Cardiac septum (tissue), 1 donor: ENCODE measurements around the gene PDGFB. TPM values are rescaled to one million over a fixed set of nuclear protein-coding genes. Genes with fewer than 3 reads are reported as not detected.

Experiments
- DNase-seq: peaks from one replicate; pipeline ENCODE4 v3.0.0-alpha.2; 2020; ENCODE audit warnings: low spot score
- intact Hi-C: fragments of 100-400 bp; cut with DNase I; formaldehyde crosslinking; loops from one replicate; pipeline ENCODE4 v1.14.0; 2022
- total RNA-seq: library from RNA; stranded (reverse); fragmentation: NEBNext Ultra II Directional; extraction: Animal tissue kit (Norgen Biotek cat#: 25700); gene quantifications from one replicate; pipeline ENCODE4 v1.2.1, GENCODE V29; 2021
- donor health status: DM: no; HTN: no; CAD: no.

Gene PDGFB
- total RNA-seq, 1 donor from 2014 or later: 21.2 TPM

DNA sequence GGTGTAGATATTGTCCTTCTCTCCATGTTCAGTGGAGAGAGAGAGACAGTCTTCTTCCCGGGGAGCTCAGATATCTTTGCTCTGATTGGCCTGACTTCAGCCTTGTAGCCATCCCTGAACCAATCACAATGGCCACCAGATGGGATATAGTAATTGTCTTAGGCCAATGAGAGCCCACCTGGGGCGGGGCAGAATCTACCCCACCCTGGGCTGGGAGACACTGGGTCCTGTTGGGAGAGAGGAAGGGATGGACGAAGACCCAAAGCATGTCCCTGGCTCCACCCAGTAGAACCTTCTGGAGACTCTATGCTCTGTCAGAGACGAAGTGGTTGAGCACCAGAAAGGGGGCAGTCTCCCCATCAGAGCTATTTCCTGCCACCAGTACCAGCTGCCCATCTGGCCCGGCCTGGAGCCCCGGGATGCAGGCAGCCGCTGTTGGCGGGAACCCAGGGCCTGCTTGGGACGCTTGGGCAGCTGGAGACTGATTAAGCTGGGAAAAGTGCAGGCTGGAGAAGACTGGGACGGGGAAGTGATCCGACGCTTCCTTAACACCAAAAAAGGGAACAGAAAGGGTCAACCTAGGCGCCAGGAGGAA lies 60.7 kb downstream of the PDGFB start:
- intact Hi-C loops: no loop called here
- DNase-seq: no peak

DNA sequence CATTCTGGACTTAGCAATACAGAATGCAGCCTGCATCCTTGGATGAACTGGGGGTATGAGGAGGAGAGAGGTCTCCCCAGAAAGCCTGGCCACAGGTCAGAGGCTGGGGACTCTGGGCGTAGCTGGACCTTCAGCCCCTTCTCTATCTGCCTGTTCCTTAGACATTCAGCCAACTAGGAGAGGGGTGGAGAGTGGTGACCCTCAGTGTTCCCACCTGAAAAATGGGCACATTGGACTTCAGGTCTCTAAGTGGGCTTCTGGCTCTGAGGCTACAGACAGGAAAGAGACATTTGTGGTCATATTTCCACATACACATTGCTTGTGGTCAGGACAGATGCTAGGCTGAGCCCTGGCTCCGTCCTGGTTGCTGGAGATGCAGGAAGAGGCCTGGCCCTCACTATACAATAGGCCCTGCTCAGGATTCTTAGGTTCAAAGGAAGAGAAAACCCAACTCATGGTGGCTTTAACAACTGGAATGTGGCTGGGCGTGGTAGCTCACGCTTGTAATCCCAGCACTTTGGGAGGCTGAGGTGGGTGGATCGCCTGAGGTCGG lies 62.2 kb downstream of the PDGFB start:
- peak; percentile 15 for DNase-seq
- intact Hi-C loops: no loop called here

DNA sequence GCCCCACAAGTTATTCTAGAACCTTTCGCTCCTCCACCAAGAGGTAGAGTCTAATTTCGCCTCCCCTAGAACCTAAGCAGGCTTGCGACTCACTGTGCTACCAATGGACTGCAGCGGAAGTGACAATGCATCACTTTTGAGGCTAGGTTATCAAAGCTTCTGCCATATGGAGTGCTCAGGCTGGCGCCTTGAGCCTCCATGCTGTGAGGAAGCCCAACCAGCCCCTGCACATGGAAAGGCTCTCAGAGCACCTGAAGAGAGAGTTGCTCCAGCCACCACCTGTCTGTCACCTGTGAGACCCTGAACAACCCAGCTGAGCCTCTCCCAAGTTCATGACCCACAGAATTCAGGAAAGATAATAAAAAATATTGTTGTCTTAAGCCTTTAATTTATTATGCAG lies 63.0 kb downstream of the PDGFB start:
- peak; percentile 54 for DNase-seq
- intact Hi-C loops: no loop called here

DNA sequence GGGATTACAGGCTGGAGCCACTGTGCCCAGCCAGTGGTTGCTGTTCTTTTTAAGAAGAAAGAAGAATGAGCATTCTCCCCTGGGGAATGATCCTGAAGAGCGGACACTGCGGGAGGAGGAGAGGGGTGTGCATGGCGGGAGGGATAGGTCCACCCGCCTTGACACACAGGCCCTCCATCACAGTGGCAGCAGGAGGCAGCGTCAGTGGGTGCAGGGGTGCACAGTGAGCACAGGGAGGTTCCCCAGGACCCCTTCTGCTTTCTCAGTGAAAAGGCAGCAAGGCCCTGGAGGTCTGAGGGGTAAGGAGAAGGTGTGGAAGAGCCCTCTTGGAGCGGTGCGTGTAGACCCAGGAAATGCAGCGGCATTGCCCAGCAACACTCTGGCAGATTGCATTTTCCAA lies 63.4 kb downstream of the PDGFB start:
- peak; percentile 58 for DNase-seq
- intact Hi-C loops: no loop called here

DNA sequence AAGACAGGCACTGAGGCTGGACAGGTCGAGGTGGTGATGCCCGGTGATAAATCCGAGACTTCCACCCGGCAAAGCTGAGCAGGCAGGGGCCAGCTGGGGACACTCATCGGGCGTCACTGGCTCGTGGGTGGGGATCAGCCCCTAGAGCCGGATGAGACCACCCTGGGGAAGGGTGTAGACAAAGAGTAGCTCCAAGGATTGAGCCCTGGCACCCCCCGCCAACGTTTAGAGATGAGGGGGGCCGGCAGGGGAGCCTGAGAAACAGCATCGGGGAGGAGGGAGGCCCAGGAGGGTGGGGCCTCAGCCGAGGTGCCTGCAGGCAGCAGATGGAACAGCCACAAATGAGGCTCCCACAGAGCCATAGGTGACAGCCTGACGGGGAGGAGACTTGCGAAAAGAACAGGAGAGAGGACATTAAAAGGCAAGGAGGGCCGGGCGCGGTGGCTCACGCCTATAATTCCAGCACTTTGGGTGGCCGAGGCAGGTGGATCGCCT lies 64.9 kb downstream of the PDGFB start:
- intact Hi-C loops: no loop called here
- DNase-seq: peak; percentile 64

DNA sequence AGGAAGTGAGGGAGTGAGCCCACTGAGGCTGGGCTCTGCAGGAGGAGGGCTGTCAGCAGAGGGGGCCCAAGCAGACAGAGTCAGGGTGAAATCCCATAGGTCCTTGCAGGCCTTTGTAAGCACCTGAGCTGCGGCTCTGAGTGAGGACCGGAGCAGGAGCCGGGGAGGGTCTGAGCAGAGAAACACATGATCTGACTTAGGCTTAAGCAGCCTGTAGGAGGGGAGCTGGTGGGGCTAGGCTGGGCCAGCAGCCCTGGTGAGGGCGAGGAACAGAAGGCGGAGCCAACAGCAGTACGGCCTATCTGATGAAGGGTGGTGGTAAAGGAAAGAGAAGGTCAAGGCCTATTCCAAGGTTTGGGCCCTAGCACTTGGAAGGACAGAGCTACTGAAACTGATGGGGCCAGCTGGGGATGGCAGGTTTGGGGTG lies 65.4 kb downstream of the PDGFB start:
- DNase-seq: peak; percentile 67
- intact Hi-C loops: no loop called here

DNA sequence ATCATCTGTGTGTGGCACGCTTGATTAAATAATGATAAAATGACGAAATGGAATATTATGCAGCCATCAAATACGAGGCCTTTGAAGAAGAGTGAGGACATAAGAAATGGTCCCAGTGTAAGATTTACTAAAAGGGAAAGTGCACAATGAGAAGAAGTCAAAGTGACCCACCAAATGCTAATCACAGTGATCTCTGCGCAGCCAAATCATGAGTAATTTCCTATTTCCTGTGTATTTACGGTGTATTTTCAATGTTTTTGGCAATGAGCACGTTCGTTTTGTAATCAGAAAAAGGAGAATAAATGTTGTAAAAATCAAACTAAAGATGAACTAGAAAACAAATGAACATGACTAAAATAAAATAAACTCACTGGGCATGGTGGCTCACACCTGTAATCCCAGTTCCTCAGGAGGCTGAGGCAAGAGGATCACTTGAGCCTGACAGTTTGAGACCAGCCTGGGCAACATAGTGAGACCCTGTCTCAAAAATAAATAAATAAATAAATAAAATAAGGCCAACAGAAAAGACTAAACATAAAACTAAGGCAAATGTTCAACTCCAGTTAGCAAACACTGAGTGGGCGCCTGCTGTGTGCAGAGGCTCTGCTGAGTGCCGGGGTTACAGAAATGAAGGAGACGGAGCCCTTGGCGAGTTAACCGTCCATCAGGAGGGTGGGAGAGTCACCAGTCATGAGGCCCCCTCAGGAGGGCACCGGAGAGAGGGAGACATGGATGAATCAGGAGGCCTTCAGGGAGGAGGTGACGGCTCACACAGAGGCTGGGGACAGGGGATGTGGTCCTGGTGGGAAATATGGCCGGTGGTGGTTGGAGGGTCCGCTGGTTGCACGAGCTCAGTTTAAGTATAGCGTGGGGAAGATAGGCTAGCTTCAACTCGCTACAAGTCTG lies 66.3 kb downstream of the PDGFB start:
- intact Hi-C loops: no loop called here
- peak; percentile 64 for DNase-seq

DNA sequence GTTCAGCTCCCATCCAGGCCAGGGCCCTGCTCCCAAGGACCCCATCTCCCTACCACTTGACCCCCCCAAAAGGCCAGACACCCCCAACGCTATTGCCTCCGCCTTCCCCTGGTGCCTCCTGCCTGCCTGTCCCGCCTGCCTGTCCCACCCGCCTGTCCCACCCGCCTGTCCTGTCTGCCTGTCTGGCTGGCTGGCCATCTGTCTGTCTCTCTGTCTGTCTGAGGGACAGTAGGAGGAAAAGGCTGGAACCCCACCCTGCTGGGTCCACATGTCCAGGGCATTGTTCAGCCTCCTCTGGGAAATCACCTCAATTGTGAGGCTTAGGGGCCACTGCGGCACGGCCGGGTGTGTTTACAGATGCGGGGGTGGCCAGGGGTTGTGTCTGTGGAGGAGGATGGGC lies 67.0 kb downstream of the PDGFB start:
- intact Hi-C loops: loop anchor here (2.0 kb wide), 1 partner anchor 57 kb away; no protein-coding TSS in a partner anchor
- peak; percentile 87 for DNase-seq

DNA sequence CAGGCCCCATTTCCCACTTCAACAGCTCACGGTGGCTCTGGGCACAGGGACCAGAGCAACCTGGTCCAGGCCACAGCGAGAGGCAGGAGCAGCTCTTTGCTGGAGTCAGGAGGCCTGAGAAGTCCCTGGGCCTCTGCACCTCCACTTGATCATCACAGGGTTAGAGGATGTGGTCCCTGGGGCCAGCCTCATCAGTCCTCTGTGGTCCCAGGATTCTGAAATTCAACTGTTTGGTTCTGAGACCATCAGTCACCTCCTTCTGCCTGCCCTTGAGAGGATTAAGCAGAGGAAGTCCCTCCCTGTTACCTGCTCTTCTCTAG lies 67.4 kb downstream of the PDGFB start:
- no peak for DNase-seq
- intact Hi-C loops: loop anchor here (2.0 kb wide), 1 partner anchor 57 kb away; no protein-coding TSS in a partner anchor

DNA sequence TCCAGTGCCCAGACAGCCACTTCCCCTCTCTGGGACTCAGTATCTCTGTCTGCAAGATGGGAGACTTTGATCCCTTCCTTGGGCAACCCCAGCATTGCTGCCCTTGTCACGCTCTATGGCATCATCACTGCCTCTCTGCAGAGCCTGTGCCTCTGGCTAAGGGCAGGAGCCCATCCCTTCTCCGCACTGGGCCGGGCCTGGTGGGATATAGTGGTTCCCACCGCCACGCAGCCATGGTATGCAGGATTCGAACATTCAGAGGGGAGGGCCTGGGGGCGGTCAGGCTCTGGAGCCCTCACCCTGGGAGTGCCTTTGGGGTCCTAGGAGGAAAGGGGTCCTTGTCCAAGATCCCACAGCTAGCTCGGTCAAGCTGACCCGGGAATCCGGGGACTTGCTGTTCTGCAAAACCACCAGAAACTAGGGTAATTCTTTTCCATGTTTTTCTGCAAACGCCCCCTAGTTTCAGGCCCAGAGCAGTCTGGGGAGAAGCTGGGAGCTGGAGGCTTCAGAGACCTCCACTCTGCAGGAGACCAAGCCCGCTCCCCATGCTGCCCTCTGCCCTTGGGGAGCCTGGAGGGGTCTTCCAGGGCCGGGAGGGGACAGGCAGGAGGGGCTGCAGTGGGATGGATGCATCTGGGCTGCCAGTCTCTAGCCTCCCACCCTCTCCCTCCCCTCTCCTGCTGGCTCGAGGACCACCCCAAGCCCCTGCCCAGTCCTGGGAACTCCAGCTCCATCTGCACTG lies 67.9 kb downstream of the PDGFB start:
- intact Hi-C loops: loop anchor here (2.0 kb wide), 1 partner anchor 58 kb away; no protein-coding TSS in a partner anchor
- DNase-seq: peak; percentile 69

DNA sequence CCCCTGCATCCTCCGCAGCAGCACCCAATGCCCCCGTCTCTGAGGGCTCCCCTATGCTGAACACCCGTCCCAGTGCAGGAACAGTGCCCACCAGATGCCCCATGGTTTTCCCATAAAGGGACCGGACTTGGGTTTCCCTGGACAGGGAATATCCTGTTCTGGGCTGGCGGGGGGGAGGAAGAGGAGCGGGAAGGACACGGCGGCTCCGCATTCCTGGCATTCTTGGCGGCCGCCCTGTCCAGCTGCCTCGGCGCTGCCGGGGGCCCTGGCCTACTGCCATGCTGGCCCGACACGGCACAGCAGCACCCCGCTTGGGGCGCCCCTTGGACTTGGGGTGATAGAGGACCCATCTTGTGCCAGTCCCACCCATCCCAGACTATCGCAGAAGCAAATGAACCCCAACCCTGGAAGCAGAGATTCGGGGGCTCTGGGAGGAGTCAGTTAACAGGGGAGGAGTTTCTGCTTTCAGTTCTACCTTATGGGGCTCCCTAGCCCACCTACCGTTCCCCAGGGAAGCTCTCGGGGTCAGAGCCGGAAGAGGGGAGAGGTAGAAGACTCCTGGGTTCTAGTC lies 68.6 kb downstream of the PDGFB start:
- peak; percentile 82 for DNase-seq
- intact Hi-C loops: loop anchor here (2.0 kb wide), 1 partner anchor 59 kb away; no protein-coding TSS in a partner anchor

DNA sequence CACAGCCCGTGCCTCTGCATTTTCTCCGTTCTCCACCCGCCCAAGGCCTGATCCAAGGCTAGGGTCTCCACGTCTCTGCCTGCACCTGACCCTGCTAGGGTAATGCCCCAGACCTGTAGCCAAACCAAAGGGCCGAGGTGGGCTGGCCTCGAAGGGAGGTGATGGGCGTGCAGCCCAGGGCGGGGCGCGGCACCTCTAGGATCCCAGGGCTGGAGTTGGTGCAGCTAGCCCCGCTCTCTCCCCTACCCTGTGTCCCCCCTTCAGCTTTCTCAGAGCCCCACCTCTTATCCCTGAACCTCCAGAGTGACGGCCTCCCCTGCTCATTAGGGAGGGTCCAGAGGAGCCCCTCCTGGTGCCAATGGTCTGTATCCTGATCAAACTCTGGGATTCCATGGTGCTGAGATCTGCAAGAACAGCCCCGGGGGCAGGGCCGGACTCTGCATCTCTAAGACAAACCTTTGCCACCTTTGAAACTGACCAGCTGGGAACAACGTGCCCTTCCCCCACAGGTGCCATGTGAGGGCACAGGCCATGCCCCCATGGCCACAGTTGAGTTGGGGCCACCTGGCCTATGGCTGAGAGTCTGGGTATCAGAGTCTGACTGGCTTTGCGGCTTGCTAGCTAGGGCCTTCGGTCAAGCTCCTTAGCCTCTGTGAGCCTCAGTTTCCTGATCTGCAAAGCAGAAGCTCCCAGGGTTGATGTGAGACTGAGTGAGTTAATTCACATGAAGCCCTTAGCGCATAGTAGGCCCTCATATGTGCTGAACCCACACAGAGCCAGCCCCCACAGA lies 69.2 kb downstream of the PDGFB start:
- peak; percentile 70 for DNase-seq

DNA sequence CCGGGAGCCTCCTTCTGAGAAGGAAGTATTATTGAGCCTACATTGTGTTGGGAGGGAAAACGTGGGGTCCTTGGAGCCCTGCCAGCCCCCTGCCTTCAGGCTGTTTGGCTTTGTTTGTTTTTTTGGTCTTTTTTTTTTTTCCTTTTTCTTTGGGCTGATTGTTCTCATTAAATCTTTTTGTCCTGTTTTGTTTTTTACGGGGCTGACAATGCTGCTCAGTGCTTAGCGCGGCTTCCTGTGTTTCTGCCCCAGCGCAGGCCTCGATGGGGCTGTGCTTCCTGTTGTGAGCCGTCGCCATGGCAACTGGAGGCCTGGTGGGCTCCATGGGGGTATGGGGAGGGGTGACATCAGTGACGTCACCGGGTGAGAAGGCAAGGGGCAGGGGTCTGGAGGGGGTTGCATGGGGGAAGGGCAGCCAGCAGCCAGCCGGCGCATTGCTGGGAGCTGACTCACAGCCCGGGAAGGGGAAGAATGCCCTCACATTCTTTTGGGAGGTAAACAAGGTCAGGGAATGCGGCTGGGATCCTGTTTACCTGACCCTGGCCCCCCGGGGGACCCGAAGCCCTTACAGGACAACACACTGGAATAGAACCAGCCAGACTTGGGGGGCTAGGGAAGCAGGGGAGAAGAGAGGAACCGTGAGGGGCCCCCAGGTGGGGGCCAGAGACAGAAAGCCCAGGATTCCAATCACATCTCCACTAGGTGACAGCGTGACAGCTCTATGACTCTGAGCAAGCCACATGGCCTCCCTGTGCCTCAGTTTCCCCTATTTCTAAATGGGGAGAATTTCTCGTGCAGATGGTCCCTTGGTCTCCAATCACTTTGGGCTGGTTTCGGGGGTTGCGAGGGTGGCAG lies 70.1 kb downstream of the PDGFB start:
- DNase-seq: peak; percentile 91
- intact Hi-C loops: loop anchor here (5.0 kb wide), 1 partner anchor 343 kb away; no protein-coding TSS in a partner anchor

More for the DNA sequence above, 69.2 kb downstream of the PDGFB start:
- intact Hi-C loops: loop anchor here (2.0 kb wide), 1 partner anchor 59 kb away; no protein-coding TSS in a partner anchor

DNA sequence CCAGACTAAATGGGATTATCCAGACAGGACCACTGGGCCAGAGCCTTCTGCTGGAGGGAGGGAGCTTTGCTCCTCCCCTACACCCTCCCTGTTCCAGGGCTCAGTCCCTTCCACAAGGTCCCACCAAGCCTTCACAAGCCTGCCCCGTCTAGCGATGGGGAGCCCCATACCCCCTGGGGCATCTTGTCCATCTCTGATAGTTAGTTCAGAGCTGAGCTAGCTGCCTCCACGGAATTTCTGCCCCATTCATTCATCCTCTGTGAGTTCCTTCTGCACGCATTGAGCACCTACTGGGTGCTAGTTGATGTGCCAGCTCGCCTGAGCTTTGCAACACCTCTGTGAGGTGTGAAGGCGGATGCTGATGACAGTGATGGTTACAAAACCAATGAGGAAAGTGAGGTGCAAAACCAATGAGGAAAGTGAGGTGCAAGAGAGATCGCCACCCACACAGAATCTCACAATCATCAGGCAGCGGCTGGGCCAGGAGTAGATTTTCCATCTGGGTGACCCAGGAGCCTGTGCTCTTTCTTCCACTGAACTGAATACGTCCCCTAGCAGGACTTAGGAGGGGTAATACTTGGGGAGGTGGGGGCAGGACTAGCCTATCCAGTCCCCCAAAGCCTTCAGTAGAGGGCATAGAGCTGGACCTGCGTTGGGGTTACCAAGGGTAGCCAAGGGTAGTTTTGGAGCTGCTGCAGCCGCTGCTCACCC lies 70.8 kb downstream of the PDGFB start:
- intact Hi-C loops: loop anchor here (5.0 kb wide), 1 partner anchor 343 kb away; no protein-coding TSS in a partner anchor

More for the DNA sequence above, 70.8 kb downstream of the PDGFB start:
- DNase-seq: peak; percentile 71
